ENCODE measurements around the gene GP1BB.
"Not testable (repeated sequence)": the region's sequence is repeated elsewhere in the genome, so short reads cannot be mapped to it uniquely, and the experiment has no call there.

GP1BB gene

DNA sequence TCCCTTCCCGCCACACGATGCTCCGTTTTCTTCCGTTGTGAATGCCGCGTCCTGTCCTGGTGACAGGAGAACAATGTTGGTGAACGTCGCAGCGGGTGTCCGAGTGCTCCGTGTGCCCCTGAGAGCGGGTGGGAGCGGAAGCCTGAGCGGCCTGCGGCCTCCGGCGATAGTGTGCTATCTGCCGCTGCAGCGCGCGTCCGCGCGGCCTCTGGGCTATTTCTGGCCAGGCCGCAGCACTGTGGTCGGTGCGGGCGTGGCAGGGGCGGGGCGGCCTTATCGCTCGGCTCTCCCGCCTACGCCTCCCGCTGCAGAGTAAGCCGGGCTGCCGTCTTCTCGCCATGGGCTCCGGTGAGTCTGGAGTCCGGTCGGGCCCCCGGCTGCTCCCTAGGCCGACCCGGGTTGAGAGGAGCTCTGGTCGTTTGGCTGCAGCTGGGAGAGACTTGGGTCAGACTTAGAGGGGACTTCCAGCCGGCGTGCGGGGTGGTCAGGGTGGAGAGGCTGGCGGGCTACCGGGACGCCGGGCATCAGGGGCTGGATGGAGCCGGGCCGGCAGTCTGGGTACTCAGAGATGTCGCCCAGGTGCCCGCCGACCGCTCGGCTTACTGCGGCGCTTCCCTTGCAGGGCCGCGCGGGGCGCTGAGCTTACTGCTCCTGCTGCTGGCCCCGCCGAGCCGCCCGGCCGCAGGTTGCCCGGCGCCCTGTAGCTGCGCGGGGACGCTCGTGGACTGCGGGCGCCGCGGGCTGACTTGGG, at the start of gene GP1BB:
Gene GP1BB (plus strand): TSS at position 308 of the 751 bp plus-strand sequence. CDS start 31 bp downstream, at position 339.
- no peak for DNase-seq

GRCh38 chr22:19673660-19674059, 49.7 kb upstream of the GP1BB start:
- no peak for DNase-seq

GRCh38 chr22:19674129-19674928, 49.0 kb upstream of the GP1BB start:
- peak; percentile 81 for DNase-seq

DNA sequence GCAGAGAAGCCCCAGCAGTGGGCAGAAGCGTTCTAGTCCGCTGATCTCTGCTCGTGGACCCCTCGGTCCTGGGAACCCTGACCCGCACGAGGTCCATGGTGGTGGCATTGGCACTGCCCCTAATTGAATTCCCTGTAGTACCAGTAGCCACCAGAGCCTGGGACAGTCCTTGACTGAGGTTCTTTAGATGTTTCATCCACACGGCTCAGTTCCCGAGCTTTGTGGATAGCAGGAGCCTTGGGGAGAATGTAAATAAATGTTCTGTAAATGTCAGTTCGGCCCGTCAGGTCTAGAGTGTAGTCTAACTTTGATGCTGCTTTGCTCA, 48.4 kb upstream of the GP1BB start:
- DNase-seq, result no peak

- DNase-seq, result no peak
Measured at GRCh38 chr22:19675428-19675827, 47.9 kb upstream of the GP1BB start.

DNA sequence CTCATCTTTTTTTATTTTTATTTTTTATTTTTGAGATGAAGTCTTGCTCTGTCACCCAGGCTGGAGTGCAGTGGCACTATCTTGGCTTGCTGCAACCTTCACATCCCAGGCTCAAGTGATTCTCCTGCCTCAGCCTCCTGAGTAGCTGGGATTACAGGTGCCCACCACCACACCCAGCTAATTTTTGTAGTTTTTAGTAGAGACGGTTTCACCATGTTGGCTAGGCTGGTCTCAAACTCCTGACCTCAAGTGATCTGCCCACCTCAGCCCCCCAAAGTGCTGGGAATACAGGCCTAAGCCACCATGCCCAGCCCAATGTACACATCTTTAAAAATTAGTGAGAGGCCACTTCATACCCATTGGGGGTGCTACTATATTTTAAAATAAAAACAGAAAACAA, 46.9 kb upstream of the GP1BB start:
- DNase-seq, result not testable (repeated sequence)

DNA sequence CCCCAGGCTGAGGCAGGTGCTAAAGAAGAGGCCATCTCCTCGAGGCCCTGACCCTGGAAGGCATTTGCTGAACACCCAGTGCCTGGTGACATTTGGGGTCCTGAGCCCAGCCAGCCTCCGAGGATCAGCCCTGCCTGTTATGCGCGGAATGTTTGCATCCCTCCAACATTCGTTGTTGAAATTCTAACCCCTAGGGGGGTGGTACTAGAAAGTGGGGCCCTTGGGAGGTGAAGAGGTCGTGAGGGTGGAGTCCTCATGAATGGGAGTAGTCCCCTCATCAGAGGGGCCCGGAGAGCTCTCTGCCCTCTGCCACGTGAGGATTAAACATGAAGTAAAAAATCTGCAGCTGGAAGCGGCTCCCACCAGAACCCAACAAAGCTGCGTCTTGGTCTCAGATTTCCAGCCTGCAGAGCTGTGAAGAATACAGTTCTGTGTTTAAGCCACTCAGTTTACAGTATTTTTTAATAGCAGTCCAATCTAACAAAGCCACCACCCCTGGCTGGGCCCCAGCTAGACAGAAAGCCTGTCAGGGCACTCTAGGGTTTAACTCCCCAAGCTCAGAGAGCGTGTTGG, 44.3 kb upstream of the GP1BB start:
- DNase-seq, result no peak

DNA sequence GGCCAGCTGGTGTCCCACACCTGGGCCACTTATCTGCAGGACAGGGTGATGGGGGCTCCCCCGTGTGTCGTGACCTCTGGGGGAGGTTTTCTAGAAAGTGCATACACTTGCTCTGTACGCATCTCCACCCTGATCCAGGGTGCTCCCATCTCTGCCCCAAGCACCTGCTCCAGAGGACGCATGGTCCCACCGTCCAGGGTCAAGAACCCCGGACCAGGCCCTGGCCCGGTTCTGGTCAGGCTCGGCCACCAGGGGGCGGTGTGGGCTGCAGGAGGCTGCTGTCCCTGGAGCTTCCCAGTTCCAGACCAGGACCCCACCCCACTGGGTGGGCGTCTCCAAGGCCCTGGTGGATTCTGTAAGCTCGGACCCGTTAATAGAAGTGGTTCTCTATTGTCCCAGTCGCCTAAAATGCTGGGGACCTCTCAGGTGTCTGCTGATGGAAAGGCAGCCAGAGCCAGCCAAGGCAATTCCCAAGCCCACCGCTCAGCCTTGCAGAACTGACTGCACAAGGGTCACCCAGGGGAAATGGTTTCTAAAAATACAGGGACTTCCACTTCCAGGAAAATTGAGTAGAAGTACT, 43.7 kb upstream of the GP1BB start:
- no peak for DNase-seq

GRCh38 chr22:19680287-19680881, 43.0 kb upstream of the GP1BB start:
- DNase-seq, result no peak

GRCh38 chr22:19680911-19681862, 42.2 kb upstream of the GP1BB start:
- no peak for DNase-seq

DNA sequence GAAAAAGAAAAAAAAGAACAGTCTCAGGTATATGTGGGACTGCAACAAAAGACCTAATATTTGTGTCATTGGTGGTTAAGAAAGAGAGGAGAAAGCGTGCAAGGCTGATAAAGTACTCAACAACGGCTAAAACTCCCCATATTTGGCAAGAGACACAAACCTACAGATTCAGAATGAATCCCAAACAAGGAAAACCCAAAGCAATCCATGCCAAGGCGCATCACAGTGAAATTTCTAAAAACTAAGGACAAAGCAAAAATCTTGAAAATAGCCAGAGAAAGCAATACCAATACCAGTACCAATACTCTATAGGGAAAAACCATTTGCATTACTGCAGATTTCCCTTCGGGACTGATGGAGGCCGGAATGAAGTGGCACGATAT, 41.5 kb upstream of the GP1BB start:
- DNase-seq, result no peak

DNA sequence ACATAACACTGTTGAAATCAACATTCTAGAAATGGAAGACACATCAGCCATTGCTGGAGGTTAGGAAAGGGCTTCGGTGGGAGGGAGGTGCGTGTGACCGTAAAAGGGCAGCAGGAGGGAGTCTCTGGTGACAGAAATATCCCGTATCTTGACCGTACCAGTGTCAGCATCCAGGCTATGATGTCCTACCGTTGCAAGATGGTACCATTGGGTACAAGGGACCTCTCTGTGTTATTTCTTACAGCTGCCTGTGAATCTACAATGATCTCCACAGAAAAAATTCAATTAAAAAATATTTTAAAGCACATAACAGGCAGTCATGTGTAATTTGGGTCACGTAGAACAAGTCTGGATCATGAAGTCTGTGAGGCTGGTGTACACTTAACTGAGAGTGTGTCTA, 36.4 kb upstream of the GP1BB start:
- DNase-seq, result no peak

DNA sequence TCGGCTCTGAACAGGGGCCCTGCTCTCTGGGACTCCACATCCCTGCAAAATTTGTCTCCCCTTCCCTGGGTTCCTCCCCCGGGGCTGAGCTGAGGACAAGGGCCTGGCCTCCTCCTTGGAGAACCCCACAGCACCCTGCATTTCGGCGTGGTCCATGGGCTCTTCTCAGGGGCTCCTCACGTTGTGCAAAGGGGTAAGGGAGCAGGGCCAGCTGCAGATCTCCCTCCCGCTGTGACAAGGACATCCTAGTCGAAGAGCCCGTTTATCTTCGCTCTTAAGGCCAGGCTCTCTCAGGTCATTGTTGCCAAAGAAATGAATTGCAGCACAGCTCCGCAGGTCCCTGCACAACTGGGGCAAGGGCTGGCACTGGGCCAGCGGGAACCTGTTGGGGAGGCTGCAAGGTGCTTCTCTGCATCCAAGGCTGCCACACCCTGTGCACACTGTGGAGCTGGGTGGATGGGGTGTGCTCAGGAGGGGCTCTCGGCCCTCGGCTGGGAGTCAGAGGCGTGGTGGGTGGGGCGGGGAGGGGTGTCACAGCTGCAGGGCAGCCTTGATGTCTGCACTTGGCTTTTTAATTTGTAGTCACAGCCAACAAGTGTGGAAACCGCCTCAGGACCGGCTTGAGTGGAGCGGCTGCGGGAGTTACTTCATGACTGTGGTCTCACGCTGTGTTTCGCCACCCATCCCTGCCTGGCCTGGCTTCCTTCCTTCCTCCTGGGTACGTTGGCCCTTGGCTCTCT, 35.6 kb upstream of the GP1BB start:
- DNase-seq, result no peak

DNA sequence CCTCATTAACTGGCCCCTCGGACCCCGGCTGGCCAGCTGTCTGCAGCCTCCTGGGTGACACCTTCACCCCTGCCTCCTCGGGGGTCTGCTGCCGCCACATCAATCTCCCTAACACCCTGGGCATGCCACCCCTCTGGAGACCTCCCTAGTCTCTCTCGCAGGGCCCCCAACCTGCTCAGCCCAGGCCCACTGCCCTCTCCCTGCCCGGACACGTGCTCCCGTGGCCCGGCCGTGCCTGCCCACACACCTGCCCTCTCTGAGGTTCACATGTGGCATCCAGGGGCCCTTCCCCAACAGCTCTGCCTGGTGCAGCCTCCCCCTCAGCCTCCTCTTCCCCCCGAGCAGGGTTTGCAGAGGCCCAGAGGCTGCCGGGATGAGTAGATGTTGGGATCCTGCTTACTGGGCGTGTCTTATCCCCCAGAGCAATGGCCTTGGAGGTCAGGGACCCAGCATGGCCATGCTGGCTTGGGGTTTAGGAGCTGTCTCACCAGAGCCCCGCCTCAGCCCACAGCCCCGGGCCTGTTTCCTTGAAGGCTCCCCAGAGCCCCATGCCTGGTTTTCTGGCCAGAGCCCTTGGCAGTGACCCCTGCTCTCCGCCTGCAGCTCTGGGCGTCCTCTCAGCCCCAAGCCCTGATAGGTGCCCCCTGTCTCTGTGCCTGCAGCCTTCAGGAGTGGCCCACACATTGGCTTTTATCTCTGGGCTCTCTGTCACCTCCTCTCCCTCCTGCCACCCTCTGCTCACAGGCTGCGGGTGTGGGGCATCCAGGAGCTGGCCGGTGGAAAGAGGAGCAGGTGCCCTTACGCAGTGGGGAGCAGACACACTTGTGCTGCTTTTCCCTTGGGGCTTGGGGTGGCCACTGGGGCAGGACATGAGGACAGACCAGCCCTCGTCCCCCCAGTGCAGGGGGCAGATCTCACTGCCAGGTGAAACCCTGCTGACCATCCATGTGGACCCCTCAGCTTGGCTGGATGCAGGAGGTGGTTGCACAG, 34.7 kb upstream of the GP1BB start:
- no peak for DNase-seq

DNA sequence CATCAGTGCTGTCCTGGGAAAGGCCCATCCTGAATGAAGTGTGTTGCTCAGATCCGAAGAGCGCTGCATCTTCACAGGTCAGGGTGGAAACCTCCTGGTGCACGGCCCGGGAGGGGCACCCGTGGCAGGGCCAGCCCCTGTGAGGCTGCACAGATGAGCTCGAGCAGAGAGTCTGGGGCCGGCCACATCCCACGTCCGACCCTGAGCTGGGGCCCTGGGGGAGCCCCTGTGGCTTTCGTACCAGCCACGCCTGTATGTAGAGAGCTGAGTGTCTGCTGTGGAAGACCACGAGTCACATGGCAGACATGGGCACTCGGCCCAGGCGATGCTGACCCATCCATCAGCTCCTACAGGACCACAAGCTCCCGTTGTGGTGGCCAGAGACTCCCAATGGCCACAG, 33.9 kb upstream of the GP1BB start:
- no peak for DNase-seq

- no peak for DNase-seq
Measured at GRCh38 chr22:19691007-19691720, 32.2 kb upstream of the GP1BB start.

- no peak for DNase-seq
Measured at GRCh38 chr22:19691721-19692341, 31.5 kb upstream of the GP1BB start.

- no peak for DNase-seq
Measured at GRCh38 chr22:19693581-19693980, 29.8 kb upstream of the GP1BB start.
